ENCODE measurements around the gene STBD1. TPM values are rescaled to one million over a fixed set of nuclear protein-coding genes. Genes with fewer than 3 reads are reported as not detected.
"Not testable (repeated sequence)": the region's sequence is repeated elsewhere in the genome, so short reads cannot be mapped to it uniquely, and the experiment has no call there.

The STBD1 gene
- total and polyA plus RNA-seq, 12 donors: 14.8 to 53.7 (median 22.6) TPM

GRCh38 chr4:76279462-76279861, 27.1 kb upstream of the STBD1 start:
- peak in 2 of 9 donors; percentile 10 for TF ChIP-seq CTCF (IDR thresholded peaks at IDR 0.05)
- H3K36me3 ChIP-seq: no peaks in the 10 kb centered on the region
- H3K4me3 ChIP-seq: no peak overlapping the region
- DNase-seq (no peak), ATAC-seq (no peak)
- peaks cover 0 to 10% (median 2%) of the 10 kb centered on the region in 9 donors for H3K4me1 ChIP-seq
- no peaks in the 10 kb centered on the region for H3K9me3 ChIP-seq
- H3K27ac ChIP-seq: no peak overlapping the region
- WGBS, 2 donors: 72 to 86% methylated on average over 4 of the region's 4 CpGs
- intact Hi-C loops (cut with DNase I): no loop called here
- no peaks in the 10 kb centered on the region for H3K27me3 ChIP-seq

GRCh38 chr4:76280488-76281441, 25.8 kb upstream of the STBD1 start:
- H3K4me3 ChIP-seq: no peak overlapping the region
- H3K36me3 ChIP-seq: no peaks in the 10 kb centered on the region
- 69 to 72% methylated on average over 6 of the region's 6 CpGs for WGBS, 2 donors
- DNase-seq (no peak), ATAC-seq (peak in 1 of 8 donors; percentile 44)
- H3K27me3 ChIP-seq: no peaks in the 10 kb centered on the region
- intact Hi-C loops (cut with DNase I): no loop called here
- peaks cover 0 to 2% (median 0%) of the 10 kb centered on the region in 11 donors for H3K9me3 ChIP-seq
- H3K27ac ChIP-seq: no peak overlapping the region
- H3K4me1 ChIP-seq: peaks cover 0 to 10% (median 2%) of the 10 kb centered on the region in 9 donors
- TF ChIP-seq CTCF (IDR thresholded peaks at IDR 0.05): no peak

GRCh38 chr4:76281594-76281993, 24.9 kb upstream of the STBD1 start:
- H3K27ac ChIP-seq; H3K9me3 ChIP-seq; H3K27me3 ChIP-seq; H3K4me3 ChIP-seq; intact Hi-C loops (cut with DNase I); H3K36me3 ChIP-seq: not testable (repeated sequence)
- H3K4me1 ChIP-seq: peaks cover 0 to 10% (median 2%) of the 10 kb centered on the region in 9 donors
- ATAC-seq (peak in 1 of 8 donors; percentile 31), DNase-seq (peak; percentile 11 to 29)
- WGBS, 2 donors: 44 to 61% methylated on average over 6 of the region's 6 CpGs

- Histone ChIP-seq H3K4me1 (peaks cover 0 to 10% (median 2%) of the 10 kb centered on the region in 9 donors), H3K36me3 (no peaks in the 10 kb centered on the region), H3K9me3 (peaks cover 0 to 9% (median 3%) of the 10 kb centered on the region in 11 donors), H3K4me3 (no peak overlapping the region), H3K27ac (no peak overlapping the region), H3K27me3 (no peaks in the 10 kb centered on the region)
- intact Hi-C loops (cut with DNase I): no loop called here
- WGBS, 2 donors: 83 to 87% methylated on average over 6 of the region's 6 CpGs
- ATAC-seq (no peak), DNase-seq (no peak)
- no peak for TF ChIP-seq CTCF (IDR thresholded peaks at IDR 0.05)
These were observed 23.4 kb upstream of the STBD1 start for GRCh38 chr4:76282941-76283689.

All from heart right ventricle (tissue), 16 donors.